ENCODE data around the gene THSD7A. TPM values are rescaled to one million over a fixed set of nuclear protein-coding genes. Genes with fewer than 3 reads are reported as not detected.

Gene THSD7A
- polyA plus RNA-seq, 1 donor from 2014 or later: 18.5 TPM

GRCh38 chr7:11746591-11746990, 85.4 kb downstream of the THSD7A start:
- no peaks in the 10 kb centered on the region for H3K9me3 ChIP-seq (ENCODE audit: low read length)
- no peaks in the 10 kb centered on the region for H3K36me3 ChIP-seq (ENCODE audit: insufficient read depth, low read length)
- H3K79me2 ChIP-seq (replicated peaks; ENCODE audit: insufficient read depth, low read length): no peaks in the 10 kb centered on the region
- no peak overlapping the region for H3K4me2 ChIP-seq (ENCODE audit: low read length)
- no peaks in the 10 kb centered on the region for H3K9me2 ChIP-seq (ENCODE audit: insufficient read depth, low read length)
- H3K27ac ChIP-seq (ENCODE audit: low read length): no peak overlapping the region
- no peak overlapping the region for H2AFZ ChIP-seq (ENCODE audit: low read depth, low read length)
- peaks cover 3% of the 10 kb centered on the region for H3F3A ChIP-seq (ENCODE audit: insufficient read depth, low read length, poor library complexity, severe bottlenecking)
- no peak overlapping the region for H3K9ac ChIP-seq (ENCODE audit: low read length)
- TF ChIP-seq SMC3 (conservative IDR thresholded peaks at IDR 0.05; ENCODE audit: poor library complexity) (no peak), TAF1 (IDR thresholded peaks at IDR 0.05; ENCODE audit: low read depth) (no peak), POLR2AphosphoS5 (IDR thresholded peaks at IDR 0.05) (no peak), CTCF (IDR thresholded peaks at IDR 0.05; ENCODE audit: poor library complexity, severe bottlenecking) (no peak), REST (IDR thresholded peaks at IDR 0.05; ENCODE audit: borderline replicate concordance) (no peak), MXI1 (conservative IDR thresholded peaks at IDR 0.05; ENCODE audit: poor library complexity, severe bottlenecking) (no peak), EZH2 (IDR thresholded peaks at IDR 0.05; ENCODE audit: borderline replicate concordance, insufficient read depth, low read length, poor library complexity, severe bottlenecking) (no peak), EP300 (conservative IDR thresholded peaks at IDR 0.05; ENCODE audit: poor library complexity, severe bottlenecking) (no peak), RAD21 (conservative IDR thresholded peaks at IDR 0.05) (no peak)
- H3K27me3 ChIP-seq (ENCODE audit: insufficient read depth, low read depth, low read length): no peaks in the 10 kb centered on the region
- H3K4me3 ChIP-seq (ENCODE audit: low read length): no peak overlapping the region
- H4K20me1 ChIP-seq (ENCODE audit: insufficient read depth): no peaks in the 10 kb centered on the region

GRCh38 chr7:11743548-11743947, 88.5 kb downstream of the THSD7A start:
- peak overlapping the region; percentile 83 for H3K27ac ChIP-seq (ENCODE audit: low read length)
- no peaks in the 10 kb centered on the region for H3K9me3 ChIP-seq (ENCODE audit: low read length)
- peaks cover 6% of the 10 kb centered on the region for H3F3A ChIP-seq (ENCODE audit: insufficient read depth, low read length, poor library complexity, severe bottlenecking)
- H2AFZ ChIP-seq (ENCODE audit: low read depth, low read length): no peak overlapping the region
- H3K9me2 ChIP-seq (ENCODE audit: insufficient read depth, low read length): no peaks in the 10 kb centered on the region
- H3K27me3 ChIP-seq (ENCODE audit: insufficient read depth, low read depth, low read length): no peaks in the 10 kb centered on the region
- no peaks in the 10 kb centered on the region for H4K20me1 ChIP-seq (ENCODE audit: insufficient read depth)
- H3K4me2 ChIP-seq (ENCODE audit: low read length): peak overlapping the region; percentile 60
- H3K36me3 ChIP-seq (ENCODE audit: insufficient read depth, low read length): no peaks in the 10 kb centered on the region
- TF ChIP-seq REST (IDR thresholded peaks at IDR 0.05; ENCODE audit: borderline replicate concordance) (no peak), POLR2AphosphoS5 (IDR thresholded peaks at IDR 0.05) (no peak), EP300 (conservative IDR thresholded peaks at IDR 0.05; ENCODE audit: poor library complexity, severe bottlenecking) (no peak), SMC3 (conservative IDR thresholded peaks at IDR 0.05; ENCODE audit: poor library complexity) (no peak), RAD21 (conservative IDR thresholded peaks at IDR 0.05) (no peak), EZH2 (IDR thresholded peaks at IDR 0.05; ENCODE audit: borderline replicate concordance, insufficient read depth, low read length, poor library complexity, severe bottlenecking) (no peak)
- no peaks in the 10 kb centered on the region for H3K79me2 ChIP-seq (replicated peaks; ENCODE audit: insufficient read depth, low read length)
- no peak overlapping the region for H3K9ac ChIP-seq (ENCODE audit: low read length)
- H3K4me3 ChIP-seq (ENCODE audit: low read length): peak overlapping the region; percentile 47
